Mucosa of rectum (tissue), 2 donors: ENCODE data around the gene EHBP1.
"Not testable (repeated sequence)": the region's sequence is repeated elsewhere in the genome, so short reads cannot be mapped to it uniquely, and the experiment has no call there.

ENCODE experiments used
- H3K27ac ChIP-seq, 2 donors: one replicate each; pipeline ENCODE4 v1.7.0; 2013; ENCODE audit warnings: inconsistent platforms in 2 of 2, low read depth in 2 of 2, low read length in 2 of 2
- H3K27me3 ChIP-seq, 2 donors: one replicate each; pipeline ENCODE4 v1.7.0; 2013; ENCODE audit warnings: low read length in 2 of 2; ENCODE audit not compliant: control insufficient read depth in 2 of 2, insufficient read depth in 2 of 2
- H3K36me3 ChIP-seq, 2 donors: one replicate each; pipeline ENCODE4 v1.7.0; 2013; ENCODE audit warnings: low read length in 2 of 2; ENCODE audit not compliant: control insufficient read depth in 2 of 2, insufficient read depth in 2 of 2
- H3K4me1 ChIP-seq, 2 donors: one replicate each; pipeline ENCODE4 v1.7.0; 2013; ENCODE audit warnings: low read length in 2 of 2, mild to moderate bottlenecking in 1 of 2; ENCODE audit not compliant: control insufficient read depth in 2 of 2, insufficient read depth in 2 of 2
- H3K4me3 ChIP-seq, 2 donors: one replicate each; pipeline ENCODE4 v1.7.0; 2013; ENCODE audit warnings: low read length in 2 of 2
- H3K9ac ChIP-seq, 2 donors: one replicate each; pipeline ENCODE4 v1.7.0; 2013; ENCODE audit warnings: low read length in 2 of 2, low read depth in 1 of 2, mild to moderate bottlenecking in 1 of 2
- H3K9me3 ChIP-seq, 2 donors: one replicate each; pipeline ENCODE4 v1.7.0; 2013; ENCODE audit warnings: low read length in 2 of 2; ENCODE audit not compliant: control insufficient read depth in 2 of 2
- donor health status: healthy.
- donor health status: Normal muscosa, but diverticular disease.

EHBP1 gene

DNA sequence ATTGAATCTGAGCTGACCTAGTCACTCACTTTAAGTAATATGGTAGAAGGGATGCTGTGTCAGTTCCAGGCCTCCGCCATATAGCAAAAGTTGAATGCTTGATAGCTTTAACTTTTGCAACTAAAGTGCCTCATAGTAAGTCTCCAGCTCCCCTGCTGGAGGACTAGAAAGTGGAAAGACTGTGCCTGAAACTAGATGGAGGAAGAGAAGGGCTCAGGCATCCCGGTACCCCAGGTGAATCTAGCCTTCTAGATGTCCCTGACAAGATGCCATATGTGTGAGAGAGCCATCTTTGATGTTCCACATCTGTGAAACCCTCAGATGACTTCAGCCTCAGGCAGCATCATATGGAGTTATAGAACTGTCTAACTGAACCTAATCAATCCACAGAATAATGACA, 366.2 kb downstream of the EHBP1 start:
- Histone ChIP-seq H3K9ac (no peak overlapping the region), H3K36me3 (no peaks in the 10 kb centered on the region), H3K27me3 (peaks cover 9 to 16% of the 10 kb centered on the region in 2 donors), H3K4me3 (no peak overlapping the region), H3K27ac (no peak overlapping the region), H3K4me1 (no peaks in the 10 kb centered on the region), H3K9me3 (no peaks in the 10 kb centered on the region)

GRCh38 chr2:63073994-63074393, 368.5 kb downstream of the EHBP1 start:
- Histone ChIP-seq H3K4me3 (no peak overlapping the region), H3K9me3 (no peaks in the 10 kb centered on the region), H3K36me3 (no peaks in the 10 kb centered on the region), H3K4me1 (no peaks in the 10 kb centered on the region), H3K27ac (no peak overlapping the region), H3K9ac (no peak overlapping the region), H3K27me3 (peaks cover 0 to 7% of the 10 kb centered on the region in 2 donors)

DNA sequence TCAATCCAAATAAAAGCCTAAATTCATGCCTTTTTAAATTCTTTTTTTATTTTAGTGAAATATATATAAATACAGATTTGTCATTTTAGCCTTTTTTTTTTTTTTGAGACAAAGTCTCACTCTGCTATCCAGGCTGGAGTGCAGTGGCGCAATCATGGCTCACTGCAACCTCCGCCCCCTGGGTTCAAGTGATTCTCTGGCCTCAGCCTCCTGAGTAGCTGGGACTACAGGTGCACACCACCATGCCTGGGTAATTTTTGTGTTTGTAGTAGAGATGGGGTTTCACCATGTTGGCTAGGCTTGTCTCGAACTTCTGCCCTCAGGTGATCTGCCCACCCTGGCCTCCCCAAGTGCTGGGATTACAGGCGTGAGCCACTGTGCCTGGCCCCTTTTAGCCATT, 368.9 kb downstream of the EHBP1 start:
- not testable (repeated sequence) for H3K4me3 ChIP-seq, H3K9ac ChIP-seq, H3K27me3 ChIP-seq, H3K27ac ChIP-seq, H3K4me1 ChIP-seq, H3K9me3 ChIP-seq, H3K36me3 ChIP-seq

GRCh38 chr2:63078852-63079606, 373.5 kb downstream of the EHBP1 start:
- Histone ChIP-seq H3K4me1 (no peaks in the 10 kb centered on the region), H3K9me3 (no peaks in the 10 kb centered on the region), H3K36me3 (no peaks in the 10 kb centered on the region), H3K27me3 (peaks cover 0 to 4% of the 10 kb centered on the region in 2 donors), H3K4me3 (no peak overlapping the region), H3K9ac (no peak overlapping the region), H3K27ac (no peak overlapping the region)

GRCh38 chr2:63081404-63081803, 375.9 kb downstream of the EHBP1 start:
- Histone ChIP-seq H3K36me3 (no peaks in the 10 kb centered on the region), H3K9ac (no peak overlapping the region), H3K9me3 (no peaks in the 10 kb centered on the region), H3K27ac (no peak overlapping the region), H3K27me3 (peaks cover 0 to 2% of the 10 kb centered on the region in 2 donors), H3K4me1 (no peaks in the 10 kb centered on the region), H3K4me3 (no peak overlapping the region)

DNA sequence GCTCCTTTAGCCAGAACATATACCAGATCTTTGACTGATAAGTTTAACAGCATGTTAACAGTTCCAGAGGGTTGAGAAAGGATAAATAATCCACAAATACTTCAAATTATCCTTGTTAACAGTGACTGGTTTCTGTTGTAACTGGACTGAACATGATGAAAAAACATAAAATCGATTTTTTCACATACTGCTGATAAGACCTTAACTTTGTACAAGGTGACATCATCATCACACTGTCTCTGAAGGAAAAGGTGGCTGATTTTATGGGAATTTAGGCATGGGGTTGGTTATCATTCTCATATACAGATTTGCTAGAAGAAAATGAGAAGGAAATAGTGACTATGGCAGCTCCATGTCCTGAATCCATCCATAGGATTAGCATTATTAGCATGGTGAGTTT, 381.2 kb downstream of the EHBP1 start:
- no peak overlapping the region for H3K27ac ChIP-seq
- no peaks in the 10 kb centered on the region for H3K9me3 ChIP-seq
- H3K4me3 ChIP-seq: no peak overlapping the region
- no peak overlapping the region for H3K9ac ChIP-seq
- no peaks in the 10 kb centered on the region for H3K36me3 ChIP-seq
- no peaks in the 10 kb centered on the region for H3K27me3 ChIP-seq
- H3K4me1 ChIP-seq: no peaks in the 10 kb centered on the region

- H3K9me3 ChIP-seq: no peaks in the 10 kb centered on the region
- no peaks in the 10 kb centered on the region for H3K36me3 ChIP-seq
- no peak overlapping the region for H3K27ac ChIP-seq
- no peak overlapping the region for H3K4me3 ChIP-seq
- no peaks in the 10 kb centered on the region for H3K27me3 ChIP-seq
- no peak overlapping the region for H3K9ac ChIP-seq
- no peaks in the 10 kb centered on the region for H3K4me1 ChIP-seq
These were observed 386.9 kb downstream of the EHBP1 start for GRCh38 chr2:63092401-63092800.

- no peak overlapping the region for H3K4me3 ChIP-seq
- no peak overlapping the region for H3K9ac ChIP-seq
- no peak overlapping the region for H3K27ac ChIP-seq
- no peaks in the 10 kb centered on the region for H3K4me1 ChIP-seq
- no peaks in the 10 kb centered on the region for H3K27me3 ChIP-seq
- no peaks in the 10 kb centered on the region for H3K9me3 ChIP-seq
- no peaks in the 10 kb centered on the region for H3K36me3 ChIP-seq
These were observed 387.3 kb downstream of the EHBP1 start for GRCh38 chr2:63092857-63093256.

DNA sequence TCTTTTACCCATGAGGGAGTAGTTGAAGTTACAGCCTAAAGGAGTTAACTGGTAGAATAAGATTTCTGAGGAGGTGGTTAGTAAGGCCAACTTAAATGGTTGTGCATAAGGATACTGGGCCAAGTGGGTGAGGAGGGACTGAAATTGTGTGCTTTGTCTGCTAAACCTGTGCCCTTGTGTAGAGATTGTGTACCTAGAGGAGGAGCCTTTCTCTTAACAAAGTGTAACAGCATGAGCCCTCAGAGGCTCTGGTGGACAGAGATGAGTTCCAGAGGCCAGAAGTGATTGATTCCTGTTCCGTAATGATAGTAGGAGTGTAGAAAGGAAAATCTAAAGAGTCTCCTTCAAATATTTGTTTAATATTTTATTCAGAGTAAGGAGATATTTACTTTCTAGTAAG, 388.0 kb downstream of the EHBP1 start:
- Histone ChIP-seq H3K9ac (no peak overlapping the region), H3K4me1 (no peaks in the 10 kb centered on the region), H3K36me3 (no peaks in the 10 kb centered on the region), H3K9me3 (no peaks in the 10 kb centered on the region), H3K4me3 (no peak overlapping the region), H3K27ac (no peak overlapping the region), H3K27me3 (no peaks in the 10 kb centered on the region)
